ENCODE data around the gene CACNA1S.

- TF ChIP-seq CTCF (IDR thresholded peaks at IDR 0.05): no peak
- TF ChIP-seq EP300 (IDR thresholded peaks at IDR 0.05): no peak
- TF ChIP-seq POLR2AphosphoS5 (IDR thresholded peaks at IDR 0.05): no peak
- no peak for TF ChIP-seq POLR2A (IDR thresholded peaks at IDR 0.05)
Measured at GRCh38 chr1:201092738-201093137, 19.5 kb downstream of the CACNA1S start.

Data from gastroesophageal sphincter (tissue), 3 donors.